MV-4-11 (cell line): Measurements from ENCODE around the gene PPM1A.

Source experiments
- DNase-seq: peaks from one replicate; lab custom pipeline; 2025; lab: John Stamatoyannopoulos, UW

PPM1A gene

GRCh38 chr14:60248697-60249318, at the start of gene PPM1A:
TSS of gene PPM1A (plus strand) at chr14:60249221. CDS start at chr14:60282704, 33,483 bp downstream.
- DNase-seq = peak; percentile 94

GRCh38 chr14:60199321-60199720, 49.7 kb upstream of the PPM1A start:
- no peak for DNase-seq

GRCh38 chr14:60204104-60204842, 44.7 kb upstream of the PPM1A start:
- DNase-seq = peak; percentile 75

- DNase-seq = no peak
Observed at GRCh38 chr14:60204843-60205774, 43.9 kb upstream of the PPM1A start.

- DNase-seq = no peak
Observed at GRCh38 chr14:60206249-60206670, 42.8 kb upstream of the PPM1A start.

GRCh38 chr14:60206837-60207533, 42.0 kb upstream of the PPM1A start:
- DNase-seq = peak; percentile 83

GRCh38 chr14:60210703-60211102, 38.3 kb upstream of the PPM1A start:
- no peak for DNase-seq

GRCh38 chr14:60211153-60211552, 37.9 kb upstream of the PPM1A start:
- no peak for DNase-seq

GRCh38 chr14:60212503-60213371, 36.3 kb upstream of the PPM1A start:
- no peak for DNase-seq

- DNase-seq = no peak
Observed at GRCh38 chr14:60214003-60214402, 35.0 kb upstream of the PPM1A start.

GRCh38 chr14:60214415-60215126, 34.5 kb upstream of the PPM1A start:
- DNase-seq = no peak

- no peak for DNase-seq
Observed at GRCh38 chr14:60215127-60215444, 33.9 kb upstream of the PPM1A start.

GRCh38 chr14:60215520-60216420, 33.3 kb upstream of the PPM1A start:
- no peak for DNase-seq

GRCh38 chr14:60217713-60218112, 31.3 kb upstream of the PPM1A start:
- peak; percentile 47 for DNase-seq

GRCh38 chr14:60220084-60220483, 28.9 kb upstream of the PPM1A start:
- DNase-seq = no peak

- DNase-seq = no peak
Observed at GRCh38 chr14:60220917-60221316, 28.1 kb upstream of the PPM1A start.

- peak; percentile 54 for DNase-seq
Observed at GRCh38 chr14:60221457-60221856, 27.6 kb upstream of the PPM1A start.

- no peak for DNase-seq
Observed at GRCh38 chr14:60222820-60223219, 26.2 kb upstream of the PPM1A start.

GRCh38 chr14:60225265-60225664, 23.8 kb upstream of the PPM1A start:
- DNase-seq = no peak
